ENCODE measurements around the gene CIRBP.
A peak's percentile ranks its signal among the peaks of the same experiment; 100 is the strongest.
"Not testable (repeated sequence)": the region's sequence is repeated elsewhere in the genome, so short reads cannot be mapped to it uniquely, and the experiment has no call there.

Gene CIRBP

GRCh38 chr19:1245494-1246264 lies 23.5 kb upstream of the CIRBP start:
- no peak for DNase-seq

- not testable (repeated sequence) for DNase-seq
Measured at GRCh38 chr19:1246265-1247087, 22.7 kb upstream of the CIRBP start.

- no peak for DNase-seq
Measured at GRCh38 chr19:1247748-1248138, 21.4 kb upstream of the CIRBP start.

GRCh38 chr19:1248139-1248785 lies 20.9 kb upstream of the CIRBP start, which contains the start of gene MIDN:
Gene MIDN, plus strand, starts transcription at chr19:1248583. Its CDS starts 1,714 bp downstream, at chr19:1250297.
- peak; percentile 59 for DNase-seq

GRCh38 chr19:1248786-1249297 lies 20.3 kb upstream of the CIRBP start:
- peak; percentile 77 for DNase-seq

GRCh38 chr19:1249298-1249989 lies 19.7 kb upstream of the CIRBP start:
- peak; percentile 93 for DNase-seq

GRCh38 chr19:1249990-1250436 lies 19.1 kb upstream of the CIRBP start:
- DNase-seq = no peak

GRCh38 chr19:1250437-1251260 lies 18.5 kb upstream of the CIRBP start:
- peak; percentile 31 for DNase-seq

GRCh38 chr19:1251330-1252220 lies 17.6 kb upstream of the CIRBP start:
- DNase-seq = peak; percentile 77

- peak; percentile 80 for DNase-seq
Measured at GRCh38 chr19:1252221-1252820, 16.8 kb upstream of the CIRBP start.

GRCh38 chr19:1252821-1253513 lies 16.2 kb upstream of the CIRBP start:
- DNase-seq = peak; percentile 88

- no peak for DNase-seq
Measured at GRCh38 chr19:1253514-1254080, 15.5 kb upstream of the CIRBP start.

GRCh38 chr19:1254081-1254527 lies 15.0 kb upstream of the CIRBP start:
- no peak for DNase-seq

GRCh38 chr19:1254530-1255185 lies 14.5 kb upstream of the CIRBP start:
- DNase-seq = no peak

- DNase-seq = no peak
Measured at GRCh38 chr19:1255186-1256161, 13.7 kb upstream of the CIRBP start.

- DNase-seq = no peak
Measured at GRCh38 chr19:1256646-1257474, 12.3 kb upstream of the CIRBP start.
